ENCODE measurements around the gene MAFG.

- TF ChIP-seq EZH2phosphoT487 (IDR thresholded peaks at IDR 0.05; ENCODE audit: borderline replicate concordance, low read depth, low read length) (no peak), CTCF (conservative IDR thresholded peaks at IDR 0.05; ENCODE audit: low read length) (no peak)
Measured at GRCh38 chr17:81884520-81884919, 43.0 kb downstream of the MAFG start.

Measured in OCI-LY7 (cell line).